HL-60 (cell line): ENCODE measurements around the gene PPP1R9A.

ENCODE experiments used
- DNase-seq, 2 experiments: peaks; one replicate each; pipeline ENCODE4 v3.0.0-alpha.2; 2010 to 2020; ENCODE audit warnings: low read depth in 1 of 2, low spot score in 1 of 2
- H3K27ac ChIP-seq: fragments of 250-450 bp; sonication (Bioruptor Pico); replicated peaks from 2 replicates; pipeline ENCODE4 v1.5.1; 2020; ENCODE audit warnings: mild to moderate bottlenecking, moderate library complexity
- H3K27me3 ChIP-seq: fragments of 250-450 bp; sonication (Bioruptor Pico); 2 replicates; pipeline ENCODE4 v1.5.1; 2021; ENCODE audit warnings: mild to moderate bottlenecking, moderate library complexity; ENCODE audit not compliant: insufficient read depth, poor library complexity, severe bottlenecking
- H3K4me3 ChIP-seq: replicated peaks from 2 replicates; pipeline ENCODE4 v1.5.1; 2011; ENCODE audit warnings: mild to moderate bottlenecking, control low read depth, low read length; ENCODE audit not compliant: insufficient read depth
- CTCF ChIP-seq: IDR thresholded peaks from one replicate; pipeline ENCODE4 v1.5.1; 2011; ENCODE audit warnings: low read length, control low read depth, inconsistent platforms; ENCODE audit not compliant: insufficient read depth
- GABPA ChIP-seq: IDR thresholded peaks from 2 replicates; pipeline ENCODE4 v1.6.1; 2012; ENCODE audit warnings: low read depth
- POLR2AphosphoS5 ChIP-seq: IDR thresholded peaks from 2 replicates; pipeline ENCODE4 v1.6.1; 2012; ENCODE audit warnings: low read depth
- REST ChIP-seq: IDR thresholded peaks from 2 replicates; pipeline ENCODE4 v1.6.1; 2012; ENCODE audit warnings: low read depth; ENCODE audit not compliant: insufficient replicate concordance
- SPI1 ChIP-seq: IDR thresholded peaks from 2 replicates; pipeline ENCODE4 v1.6.1; 2012; ENCODE audit warnings: low read depth, mild to moderate bottlenecking, borderline replicate concordance

The PPP1R9A gene

DNA sequence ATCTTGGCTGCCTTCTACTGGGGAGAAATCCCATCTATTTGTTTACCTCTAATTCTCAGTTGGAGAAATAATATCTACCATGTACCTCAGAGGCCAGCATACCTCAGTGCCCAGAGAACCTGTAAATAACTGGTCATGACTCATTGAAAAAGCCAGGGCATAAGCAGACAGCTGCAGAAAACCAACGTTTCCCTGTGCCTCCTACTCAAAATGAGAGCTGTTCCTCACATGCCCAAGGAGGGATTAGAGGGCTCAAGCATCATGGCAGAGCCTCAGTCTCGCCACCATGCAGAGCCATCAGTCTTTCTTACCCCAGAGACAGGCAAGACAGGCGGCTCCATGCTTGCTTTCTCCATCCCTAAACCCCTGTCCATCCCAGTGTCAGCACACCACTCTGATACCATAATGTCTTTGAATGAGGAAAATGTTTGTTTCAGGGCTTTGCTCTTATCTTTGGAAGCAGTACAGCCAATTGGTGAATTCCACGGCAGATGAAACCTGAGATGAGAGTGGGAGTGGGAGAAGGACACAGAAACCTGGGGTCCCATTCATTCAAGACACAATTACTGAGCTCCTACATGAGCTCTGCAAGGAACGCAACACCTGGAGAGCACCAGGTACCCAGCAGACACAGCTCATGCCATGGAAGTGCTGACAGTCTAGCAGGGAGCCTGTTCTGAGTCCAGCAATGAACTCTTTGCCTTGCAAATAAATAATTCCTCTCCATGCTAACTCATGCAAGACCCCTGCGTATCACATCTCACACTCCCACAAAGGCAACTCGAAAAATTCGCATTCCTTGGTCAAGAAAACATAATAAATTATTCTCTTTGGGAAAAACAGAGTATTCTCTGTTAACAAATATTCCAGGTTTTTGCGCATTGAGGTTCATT lies 395.9 kb downstream of the PPP1R9A start:
- Histone ChIP-seq H3K27ac (no peak overlapping the region), H3K27me3 (no peaks in the 10 kb centered on the region), H3K4me3 (no peak overlapping the region)
- no peak for DNase-seq
- no peak for TF ChIP-seq REST
- no peak for TF ChIP-seq GABPA

DNA sequence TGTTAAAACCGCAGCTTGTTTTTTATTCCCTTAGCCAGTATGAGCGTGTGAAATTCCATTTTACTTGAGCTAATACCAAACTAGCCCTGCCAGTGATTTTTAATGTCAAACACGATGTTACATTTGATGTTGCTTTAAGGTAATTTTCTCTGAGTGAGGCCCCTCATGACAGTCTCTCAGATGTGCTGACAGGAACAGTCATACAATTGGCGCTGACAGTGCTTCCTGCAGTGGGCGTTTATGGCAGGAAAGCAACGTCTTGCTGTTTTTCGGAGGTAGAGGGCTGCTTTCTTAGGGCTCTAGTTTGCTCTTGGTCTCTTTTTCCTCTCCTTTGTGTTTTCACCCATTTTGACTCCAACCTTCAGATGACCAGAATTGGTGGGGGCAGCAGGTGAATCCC lies 397.6 kb downstream of the PPP1R9A start:
- no peak for DNase-seq
- Histone ChIP-seq H3K27ac (no peak overlapping the region), H3K27me3 (no peaks in the 10 kb centered on the region), H3K4me3 (no peak overlapping the region)
- TF ChIP-seq POLR2AphosphoS5 (no peak), REST (no peak), GABPA (no peak), CTCF (no peak), SPI1 (no peak)

- TF ChIP-seq SPI1 (no peak), GABPA (no peak), CTCF (no peak), REST (no peak), POLR2AphosphoS5 (no peak)
- H3K27me3 ChIP-seq, result no peaks in the 10 kb centered on the region
- no peak overlapping the region for H3K4me3 ChIP-seq
- no peak for DNase-seq
- no peak overlapping the region for H3K27ac ChIP-seq
Measured at GRCh38 chr7:95309951-95310350, 402.6 kb downstream of the PPP1R9A start.
